H1 (cell line): ENCODE results near the gene NNMT. TPM values are rescaled to one million over a fixed set of nuclear protein-coding genes. Genes with fewer than 3 reads are reported as not detected.

Experiments
- CTCF ChIA-PET: fragments of 300-600 bp; sonication (Branson Sonifier 250); formaldehyde crosslinking; loops from one replicate; lab custom pipeline; 2021; ENCODE audit not compliant: partially characterized antibody; lab: Charles Lee
- POLR2A ChIA-PET: fragments of 300-600 bp; sonication (Branson Sonifier 250); formaldehyde crosslinking; loops from one replicate; lab custom pipeline; 2021; ENCODE audit warnings: inconsistent platforms; ENCODE audit not compliant: partially characterized antibody; lab: Charles Lee
- DNase-seq, 2 experiments: peaks; one replicate each; pipeline versions ENCODE4 v3.0.0 to v3.0.0-alpha.2; 2010 to 2022; ENCODE audit warnings: low spot score in 2 of 2, low read depth in 1 of 2, mixed read lengths in 1 of 2
- FAIRE-seq: peaks from 2 replicates; lab custom pipeline; 2011; peaks lifted over from hg19 to GRCh38; lab: Jason Lieb, UNC
- H2AFZ ChIP-seq: 2 replicates; pipeline ENCODE4 v1.8.1; 2012; ENCODE audit warnings: low read length, inconsistent platforms
- H2AK5ac ChIP-seq: 2 replicates; pipeline ENCODE4 v1.6.1; 2013; ENCODE audit warnings: low read depth, low read length
- H2BK120ac ChIP-seq: replicated peaks from 2 replicates; pipeline ENCODE3; 2013; ENCODE audit warnings: low read depth, low read length, inconsistent platforms
- H2BK12ac ChIP-seq: 2 replicates; pipeline ENCODE4 v1.6.1; 2013; ENCODE audit warnings: low read depth, low read length
- H2BK15ac ChIP-seq: 2 replicates; pipeline ENCODE4 v1.6.1; 2013; ENCODE audit warnings: low read length
- H2BK20ac ChIP-seq: 2 replicates; pipeline ENCODE4 v1.6.1; 2013; ENCODE audit warnings: low read length
- H2BK5ac ChIP-seq: 2 replicates; pipeline ENCODE4 v1.6.1; 2013; ENCODE audit warnings: low read depth, low read length
- H3K14ac ChIP-seq: 2 replicates; pipeline ENCODE4 v1.6.1; 2013; ENCODE audit warnings: inconsistent platforms; ENCODE audit not compliant: insufficient read length
- H3K18ac ChIP-seq: 2 replicates; pipeline ENCODE4 v1.6.1; 2013; ENCODE audit warnings: low read length; ENCODE audit errors: extremely low read depth
- H3K23ac ChIP-seq: 2 replicates; pipeline ENCODE4 v1.6.1; 2013; ENCODE audit warnings: inconsistent platforms; ENCODE audit not compliant: insufficient read length
- H3K23me2 ChIP-seq: 2 replicates; pipeline ENCODE4 v1.6.1; 2013; ENCODE audit warnings: low read depth, low read length
- H3K27ac ChIP-seq: 2 replicates; pipeline ENCODE4 v1.6.1; 2011; ENCODE audit warnings: low read depth, low read length, inconsistent platforms
- H3K27me3 ChIP-seq, 4 experiments: replicated peaks in 1 of 4; 1 replicate in 1 of 4; 2 replicates in 3 of 4; pipeline versions ENCODE4 v1.6.1 to v1.8.1; 2011 to 2013; ENCODE audit warnings: low read length in 3 of 4, mild to moderate bottlenecking in 3 of 4, inconsistent platforms in 2 of 4, mixed read lengths in 2 of 4, moderate library complexity in 1 of 4; ENCODE audit not compliant: control insufficient read depth in 3 of 4, insufficient read depth in 3 of 4; ENCODE audit errors: extremely low read depth in 1 of 4
- H3K36me3 ChIP-seq, 4 experiments: 2 replicates each; pipeline versions ENCODE4 v1.6.1 to v1.8.1; 2011 to 2013; ENCODE audit warnings: mild to moderate bottlenecking in 4 of 4, low read length in 3 of 4, moderate library complexity in 2 of 4, control low read depth in 1 of 4, inconsistent platforms in 1 of 4; ENCODE audit not compliant: insufficient read depth in 4 of 4, control insufficient read depth in 2 of 4
- H3K4ac ChIP-seq: replicated peaks from 2 replicates; pipeline ENCODE3; 2013; ENCODE audit warnings: low read length, low read depth, mixed read lengths, inconsistent platforms; ENCODE audit not compliant: insufficient read length
- H3K4me1 ChIP-seq, 4 experiments: replicated peaks in 1 of 4; 1 replicate in 1 of 4; 2 replicates in 3 of 4; pipeline versions ENCODE4 v1.6.1 to v1.8.1; 2011 to 2013; ENCODE audit warnings: low read length in 3 of 4, inconsistent platforms in 2 of 4, mixed read lengths in 1 of 4; ENCODE audit not compliant: insufficient read depth in 4 of 4, control insufficient read depth in 3 of 4
- H3K4me2 ChIP-seq, 2 experiments: 2 replicates each; pipeline versions ENCODE4 v1.6.1 to v1.8.1; 2011 to 2013; ENCODE audit warnings: low read depth in 2 of 2, low read length in 2 of 2, control low read depth in 1 of 2, inconsistent platforms in 1 of 2, mild to moderate bottlenecking in 1 of 2; ENCODE audit not compliant: insufficient read depth in 1 of 2
- H3K4me3 ChIP-seq, 4 experiments: fragments of 200-600, 300-600 bp in 1 of 4; sonication (generic), shearing (Covaris generic), sonication (Bioruptor Twin) in 1 of 4; 2 replicates each; pipeline versions ENCODE4 v1.5.1 to v1.8.1; 2011 to 2016; ENCODE audit warnings: low read length in 4 of 4, low read depth in 3 of 4, control low read depth in 2 of 4, inconsistent platforms in 2 of 4, mild to moderate bottlenecking in 2 of 4, mixed read lengths in 1 of 4, moderate library complexity in 1 of 4; ENCODE audit not compliant: insufficient read depth in 2 of 4; ENCODE audit errors: extremely low read depth in 1 of 4
- H3K56ac ChIP-seq: replicated peaks from 2 replicates; pipeline ENCODE3; 2013; ENCODE audit warnings: low read depth, mild to moderate bottlenecking, mixed read lengths, low read length, inconsistent platforms; ENCODE audit not compliant: insufficient read length
- H3K79me1 ChIP-seq: 2 replicates; pipeline ENCODE4 v1.6.1; 2013; ENCODE audit warnings: low read depth, low read length, control low read depth
- H3K79me2 ChIP-seq, 2 experiments: 2 replicates each; pipeline versions ENCODE4 v1.6.1 to v1.8.1; 2012 to 2013; ENCODE audit warnings: low read length in 2 of 2, mild to moderate bottlenecking in 2 of 2, inconsistent platforms in 1 of 2; ENCODE audit not compliant: insufficient read depth in 2 of 2, control insufficient read depth in 1 of 2
- H3K9ac ChIP-seq, 4 experiments: replicated peaks in 1 of 4; 1 replicate in 1 of 4; 2 replicates in 3 of 4; pipeline versions ENCODE4 v1.6.1 to v1.8.1; 2011 to 2013; ENCODE audit warnings: low read depth in 3 of 4, low read length in 3 of 4, control low read depth in 2 of 4, mild to moderate bottlenecking in 2 of 4, moderate library complexity in 2 of 4, inconsistent platforms in 1 of 4; ENCODE audit errors: extremely low read depth in 1 of 4
- H3K9me3 ChIP-seq, 2 experiments: 2 replicates each; pipeline versions ENCODE4 v1.6.1 to v1.8.1; 2012 to 2013; ENCODE audit warnings: mild to moderate bottlenecking in 2 of 2, moderate library complexity in 2 of 2, control low read depth in 1 of 2, inconsistent platforms in 1 of 2, low read depth in 1 of 2, low read length in 1 of 2, mixed read lengths in 1 of 2; ENCODE audit not compliant: insufficient read depth in 2 of 2
- H4K20me1 ChIP-seq, 2 experiments: replicated peaks in 1 of 2; 2 replicates each; pipeline versions ENCODE3 to v1.8.1; 2011 to 2013; ENCODE audit warnings: inconsistent platforms in 2 of 2, low read length in 2 of 2, mild to moderate bottlenecking in 1 of 2; ENCODE audit not compliant: insufficient read depth in 2 of 2, control insufficient read depth in 1 of 2
- H4K5ac ChIP-seq: 2 replicates; pipeline ENCODE4 v1.6.1; 2013; ENCODE audit warnings: low read length, low read depth, mixed read lengths, inconsistent platforms; ENCODE audit not compliant: insufficient read length
- H4K8ac ChIP-seq: 2 replicates; pipeline ENCODE4 v1.8.0; 2013; ENCODE audit warnings: mild to moderate bottlenecking, moderate library complexity, low read length, inconsistent platforms; ENCODE audit not compliant: insufficient read depth; ENCODE audit errors: extremely low read depth
- H4K91ac ChIP-seq: replicated peaks from 2 replicates; pipeline ENCODE3; 2013; ENCODE audit warnings: low read length, mixed read lengths, inconsistent platforms; ENCODE audit not compliant: insufficient read length
- ASH2L ChIP-seq: fragments of 200-600, 300-600 bp; sonication (generic); IDR thresholded peaks from one replicate; pipeline ENCODE4 v1.7.1; 2017; ENCODE audit warnings: low read length
- CHD2 ChIP-seq: IDR thresholded peaks from 2 replicates; pipeline ENCODE4 v1.6.1; 2012; ENCODE audit warnings: low read length, improper control_type of control experiment
- CREB1 ChIP-seq: IDR thresholded peaks from 2 replicates; pipeline ENCODE4 v1.6.1; 2012; ENCODE audit warnings: inconsistent platforms
- E2F6 ChIP-seq: IDR thresholded peaks from 2 replicates; pipeline ENCODE4 v1.6.1; 2012; ENCODE audit warnings: inconsistent platforms
- EP300 ChIP-seq, 2 experiments: IDR thresholded peaks; 1 replicate in 1 of 2; 2 replicates in 1 of 2; pipeline ENCODE4 v1.6.1; 2011 to 2012; ENCODE audit warnings: low read depth in 2 of 2, low read length in 2 of 2, mild to moderate bottlenecking in 2 of 2, borderline replicate concordance in 1 of 2, inconsistent platforms in 1 of 2, moderate library complexity in 1 of 2
- KDM1A ChIP-seq: fragments of 200-600, 300-600 bp; sonication (generic); IDR thresholded peaks from 2 replicates; pipeline ENCODE4 v1.7.1; 2016; ENCODE audit warnings: mild to moderate bottlenecking, low read length, borderline replicate concordance
- KDM4A ChIP-seq: IDR thresholded peaks from one replicate; pipeline ENCODE4 v1.7.1; 2012; ENCODE audit warnings: low read depth, mild to moderate bottlenecking, moderate library complexity, low read length, inconsistent platforms; ENCODE audit not compliant: severe bottlenecking
- KDM5A ChIP-seq: fragments of 200-600 bp; IDR thresholded peaks from 2 replicates; pipeline ENCODE4 v1.7.1; 2012; ENCODE audit warnings: mild to moderate bottlenecking, low read length, inconsistent platforms, mixed read lengths
- MAFK ChIP-seq: IDR thresholded peaks from 2 replicates; pipeline ENCODE4 v1.6.1; 2012; ENCODE audit warnings: low read depth, mild to moderate bottlenecking, improper control_type of control experiment, low read length
- POLR2AphosphoS5 ChIP-seq: IDR thresholded peaks from 2 replicates; pipeline ENCODE4 v1.6.1; 2011; ENCODE audit warnings: low read depth, low read length
- RNF2 ChIP-seq: fragments of 200-900, 300-1000 bp; sonication (generic); IDR thresholded peaks from 2 replicates; pipeline ENCODE4 v1.7.1; 2016; ENCODE audit warnings: borderline replicate concordance, low read depth, mild to moderate bottlenecking, antibody characterized with exemption, low read length; ENCODE audit not compliant: poor library complexity, severe bottlenecking; ENCODE audit errors: missing control alignments
- USF2 ChIP-seq: IDR thresholded peaks from 2 replicates; pipeline ENCODE4 v1.6.1; 2011; ENCODE audit warnings: low read length, improper control_type of control experiment
- YY1 ChIP-seq: IDR thresholded peaks from 2 replicates; pipeline ENCODE4 v1.6.1; 2011; ENCODE audit warnings: low read depth, mild to moderate bottlenecking, low read length
- WGBS, 2 experiments: shearing (Covaris generic) in 1 of 2; methylation state at CpG; one replicate each; pipeline versions ENCODE4 v1.1.6 to v1.1.7; 2013 to 2015; ENCODE audit warnings: low lambda C conversion rate in 2 of 2, mixed read lengths in 2 of 2, inconsistent platforms in 1 of 2, low coverage in 1 of 2, missing lambda C conversion rate in 1 of 2; ENCODE audit not compliant: insufficient replicate concordance in 2 of 2, insufficient coverage in 1 of 2, insufficient read length in 1 of 2; ENCODE audit errors: extremely low coverage in 1 of 2, missing lambda C conversion rate in 1 of 2; 5-methylcytosine and 5-hydroxymethylcytosine counted together
- polyA plus RNA-seq, 7 experiments: library from polyadenylated mRNA; depleted of rRNA in 3 of 7; stranded (reverse) in 5 of 7; unstranded in 2 of 7; fragments of >200 nt in 5 of 7; fragments of 200-250 nt in 2 of 7; gene quantifications; 1 replicate in 5 of 7; 2 replicates in 1 of 7; 4 replicates in 1 of 7; pipeline versions ENCODE4 v1.2.1 to v1.2.3, GENCODE V29; 2011 to 2013; ENCODE audit warnings: missing spikeins in 2 of 7, mixed read lengths in 2 of 7
- total RNA-seq: library from RNA; stranded (reverse); fragmentation: NEBNext Ultra II Directional; extraction: Animal tissue kit (Norgen Biotek cat#: 25700); gene quantifications from 2 replicates; pipeline ENCODE4 v1.2.1, GENCODE V29; 2021

Gene NNMT
- total and polyA plus RNA-seq, 2 of the 8 experiments (the other 6 are each of a cell fraction or from before 2014, with no cell fraction given), result not detected

GRCh38 chr11:114298710-114299109, 2.5 kb downstream of the NNMT start:
- H4K5ac ChIP-seq, result no peak overlapping the region
- H4K91ac ChIP-seq, result no peak overlapping the region
- H3K79me1 ChIP-seq, result no peaks in the 10 kb centered on the region
- FAIRE-seq (no peak), DNase-seq (no peak)
- H3K9me3 ChIP-seq, result no peaks in the 10 kb centered on the region
- no peak overlapping the region for H2BK5ac ChIP-seq
- no peak overlapping the region for H2BK15ac ChIP-seq
- no peak overlapping the region for H2BK12ac ChIP-seq
- H2AFZ ChIP-seq, result no peak overlapping the region
- no peaks in the 10 kb centered on the region for H3K27me3 ChIP-seq
- WGBS, 2 experiments, result 87% methylated on average over 2 of the region's 2 CpGs; no CpG with 5 or more reads in 1 of the 2 experiments
- H2BK120ac ChIP-seq, result no peak overlapping the region
- CTCF ChIA-PET, result interaction anchor here (0.7 kb wide), 1 partner anchor 442 kb away, joined by 3 read pairs; no protein-coding TSS in a partner anchor
- no peaks in the 10 kb centered on the region for H3K79me2 ChIP-seq
- POLR2A ChIA-PET, result no interaction called here
- no peak overlapping the region for H3K9ac ChIP-seq
- no peak overlapping the region for H3K56ac ChIP-seq
- no peak overlapping the region for H3K4ac ChIP-seq
- no peak overlapping the region for H3K18ac ChIP-seq
- no peak overlapping the region for H3K14ac ChIP-seq
- no peak overlapping the region for H3K23ac ChIP-seq
- H3K23me2 ChIP-seq, result no peaks in the 10 kb centered on the region
- no peak overlapping the region for H4K8ac ChIP-seq
- H4K20me1 ChIP-seq, result no peaks in the 10 kb centered on the region
- H3K4me2 ChIP-seq, result no peak overlapping the region
- no peak overlapping the region for H2BK20ac ChIP-seq
- no peaks in the 10 kb centered on the region for H3K36me3 ChIP-seq
- no peaks in the 10 kb centered on the region for H3K4me1 ChIP-seq
- H2AK5ac ChIP-seq, result no peak overlapping the region
- H3K27ac ChIP-seq, result no peak overlapping the region
- H3K4me3 ChIP-seq, result no peak overlapping the region
- TF ChIP-seq YY1 (no peak), CREB1 (no peak), KDM1A (no peak), KDM4A (no peak), E2F6 (no peak), KDM5A (no peak), POLR2AphosphoS5 (no peak), USF2 (no peak), EP300 (IDR thresholded peaks at IDR 0.05; ENCODE audit: borderline replicate concordance in 1 of 2, low read depth in 2 of 2, low read length in 2 of 2) (no peak), MAFK (no peak), ASH2L (no peak), CHD2 (no peak), RNF2 (no peak)
